ENCODE data around the gene RALGPS1. TPM values are rescaled to one million over a fixed set of nuclear protein-coding genes. Genes with fewer than 3 reads are reported as not detected.

RALGPS1 gene
- total RNA-seq, 1 experiment from 2014 or later = 28.5 TPM

- no peak for DNase-seq (ENCODE audit: low spot score)
- peaks cover 27% of the 10 kb centered on the region for H3K36me3 Mint-ChIP-seq
- no peak overlapping the region for H3K4me3 Mint-ChIP-seq
- peaks cover 33% of the 10 kb centered on the region for H3K9me3 Mint-ChIP-seq
- ChIA-PET POLR2A (no interaction called here), CTCF (interaction anchor here (0.6 kb wide), 1 partner anchor 56 kb away, joined by 3 read pairs; no protein-coding TSS in a partner anchor)
- no peak for ATAC-seq
- H3K4me1 Mint-ChIP-seq = no peaks in the 10 kb centered on the region
- peaks cover 7% of the 10 kb centered on the region; the same call in 1 of the 2 replicates for H3K27me3 Mint-ChIP-seq (ENCODE audit: low read depth)
- H3K27ac Mint-ChIP-seq = no peak overlapping the region
- TF ChIP-seq CREM (CRISPR knock-in tag; IDR thresholded peaks at IDR 0.05) (no peak), ZNF512 (CRISPR knock-in tag; IDR thresholded peaks at IDR 0.05; ENCODE audit: borderline replicate concordance) (no peak), NR3C1 (CRISPR knock-in tag; conservative IDR thresholded peaks at IDR 0.05; ENCODE audit: low read depth) (no peak), IRF1 (CRISPR knock-in tag; IDR thresholded peaks at IDR 0.05) (no peak), NR2C2 (CRISPR knock-in tag; IDR thresholded peaks at IDR 0.05) (no peak), MLX (CRISPR knock-in tag; IDR thresholded peaks at IDR 0.05) (no peak), E2F5 (CRISPR knock-in tag; IDR thresholded peaks at IDR 0.05) (no peak), CTCF (IDR thresholded peaks at IDR 0.05) (no peak), ZMAT4 (CRISPR knock-in tag; IDR thresholded peaks at IDR 0.05) (no peak), SP1 (CRISPR knock-in tag; conservative IDR thresholded peaks at IDR 0.05) (no peak), GABPB1 (CRISPR knock-in tag; IDR thresholded peaks at IDR 0.05) (no peak), MXD4 (CRISPR knock-in tag; IDR thresholded peaks at IDR 0.05; ENCODE audit: borderline replicate concordance) (no peak), KAT7 (CRISPR knock-in tag; IDR thresholded peaks at IDR 0.05; ENCODE audit: borderline replicate concordance) (no peak), PREB (CRISPR knock-in tag; IDR thresholded peaks at IDR 0.05; ENCODE audit: borderline replicate concordance) (no peak), AR (CRISPR knock-in tag; IDR thresholded peaks at IDR 0.05) (no peak), ESRRA (CRISPR knock-in tag; IDR thresholded peaks at IDR 0.05; ENCODE audit: borderline replicate concordance) (no peak), E2F4 (CRISPR knock-in tag; IDR thresholded peaks at IDR 0.05; ENCODE audit: borderline replicate concordance, low read depth) (no peak), CBFB (CRISPR knock-in tag; IDR thresholded peaks at IDR 0.05; ENCODE audit: low read depth) (no peak), SMAD4 (CRISPR knock-in tag; IDR thresholded peaks at IDR 0.05) (no peak), ZNF219 (CRISPR knock-in tag; IDR thresholded peaks at IDR 0.05; ENCODE audit: borderline replicate concordance) (no peak)
Measured at GRCh38 chr9:126991183-126991582, 76.6 kb downstream of the RALGPS1 start.
